Kidney (tissue), 14 donors: ENCODE data around the gene MAPK6. TPM values are rescaled to one million over a fixed set of nuclear protein-coding genes. Genes with fewer than 3 reads are reported as not detected.

Experiments
- DNase-seq, 5 donors: peaks; one replicate each; pipeline ENCODE4 v3.0.0-alpha.2; 2013 to 2020
- FAIRE-seq: peaks from 2 replicates; lab custom pipeline; 2012; peaks lifted over from hg19 to GRCh38; lab: Jason Lieb, UNC
- H3K27ac ChIP-seq, 2 donors: one replicate each; pipeline ENCODE4 v1.7.0; 2013; ENCODE audit warnings: low read depth in 2 of 2, low read length in 2 of 2, inconsistent platforms in 1 of 2
- H3K27me3 ChIP-seq: one replicate; pipeline ENCODE4 v1.7.1; 2013; ENCODE audit warnings: low read length, inconsistent platforms; ENCODE audit not compliant: control insufficient read depth, insufficient read depth
- H3K36me3 ChIP-seq, 3 donors: one replicate each; pipeline versions ENCODE4 v1.7.0 to v1.7.1; 2013; ENCODE audit warnings: low read length in 3 of 3, control low read depth in 1 of 3, inconsistent platforms in 1 of 3; ENCODE audit not compliant: insufficient read depth in 3 of 3, control insufficient read depth in 2 of 3
- H3K4me1 ChIP-seq, 3 donors: one replicate each; pipeline versions ENCODE4 v1.7.0 to v1.7.1; 2013; ENCODE audit warnings: low read length in 3 of 3, inconsistent platforms in 1 of 3, low read depth in 1 of 3; ENCODE audit not compliant: control insufficient read depth in 2 of 3, insufficient read depth in 2 of 3
- H3K4me3 ChIP-seq, 3 donors: one replicate each; pipeline versions ENCODE4 v1.7.0 to v1.8.1; 2013; ENCODE audit warnings: low read length in 3 of 3, control low read depth in 1 of 3, inconsistent platforms in 1 of 3
- H3K9ac ChIP-seq, 3 donors: one replicate each; pipeline versions ENCODE4 v1.7.0 to v1.7.1; 2013; ENCODE audit warnings: low read length in 3 of 3, control low read depth in 1 of 3, inconsistent platforms in 1 of 3
- H3K9me3 ChIP-seq, 3 donors: one replicate each; pipeline versions ENCODE4 v1.7.0 to v1.7.1; 2013; ENCODE audit warnings: low read length in 3 of 3, control low read depth in 1 of 3, inconsistent platforms in 1 of 3; ENCODE audit not compliant: control insufficient read depth in 2 of 3, insufficient read depth in 1 of 3
- intact Hi-C: fragments of 100-400 bp; cut with DNase I; formaldehyde crosslinking; loops from one replicate; pipeline ENCODE4 v1.11.1; 2022
- polyA plus RNA-seq: library from polyadenylated mRNA; stranded (reverse); fragments of 350-450 nt; fragmentation: Illumina TruSeq; extraction: RNeasy Lipid Tissue Mini Kit (QIAGEN cat#74804); gene quantifications from one replicate; pipeline ENCODE4 v1.2.3, GENCODE V29; 2014; ENCODE audit warnings: low read depth, low replicate concordance; ENCODE audit not compliant: insufficient read depth
- total RNA-seq: library from RNA; stranded (reverse); fragmentation: NEBNext Ultra II Directional; extraction: Animal tissue kit (Norgen Biotek cat#: 25700); gene quantifications from one replicate; pipeline ENCODE4 v1.2.1, GENCODE V29; 2021
- TF ChIP-seq, protein P1 (sequence below): IDR thresholded peaks from 3 replicates; pipeline ENCODE4 v1.5.1; 2012; ENCODE audit warnings: mild to moderate bottlenecking, moderate library complexity, borderline replicate concordance; ENCODE audit not compliant: insufficient read depth; ENCODE audit errors: extremely low read depth
- donor health status: control.
- donor health status: control.
- donor health status: control.
- donor health status: control.
- donor health status: control.
- donor health status: DM: yes; HTN: yes; CAD: no.
- donor health status: Normal renal cell carcinoma (clear cell type).

The MAPK6 gene
- total and polyA plus RNA-seq, 2 donors from 2014 or later = 6.5 to 22.9 TPM

DNA sequence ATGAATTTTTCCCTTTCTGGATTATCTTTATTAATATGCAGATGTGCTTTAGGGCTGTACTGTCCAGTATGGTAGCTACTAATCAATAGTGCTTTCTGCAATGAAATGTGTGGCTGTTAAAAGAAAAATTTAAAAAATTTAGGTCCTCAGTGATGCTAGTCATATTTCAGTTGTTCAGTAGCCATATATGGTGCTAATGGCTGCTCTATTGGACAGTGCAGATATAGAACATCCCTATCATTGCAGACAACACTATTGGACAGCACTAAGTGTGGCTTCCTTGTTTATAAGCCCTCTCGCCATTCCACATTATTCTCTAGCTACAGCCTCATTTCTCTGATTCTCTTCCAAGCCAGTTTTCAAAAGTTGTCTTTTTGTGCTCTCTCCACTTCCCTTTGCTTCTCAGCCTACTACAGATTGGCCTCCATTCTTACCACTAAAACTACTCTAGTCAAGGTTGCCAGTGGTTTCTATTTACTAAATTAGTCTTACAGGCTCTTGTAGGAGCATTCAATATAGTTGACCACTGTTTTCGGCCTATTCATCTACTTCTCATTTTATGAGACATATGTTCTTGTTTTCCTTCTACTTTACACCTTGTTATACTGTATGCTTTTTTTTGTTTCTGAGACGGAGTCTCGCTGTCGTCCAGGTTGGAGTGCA is 9.5 kb downstream of the MAPK6 start:
- Histone ChIP-seq H3K36me3 (no peaks in the 10 kb centered on the region), H3K9me3 (peaks cover 0 to 1% (median 0%) of the 10 kb centered on the region in 3 donors), H3K27me3 (no peaks in the 10 kb centered on the region), H3K27ac (no peak overlapping the region), H3K4me1 (peaks cover 0 to 3% (median 0%) of the 10 kb centered on the region in 3 donors), H3K9ac (no peak overlapping the region), H3K4me3 (no peak overlapping the region)
- FAIRE-seq (no peak), DNase-seq (no peak)
- intact Hi-C loops = no loop called here
- TF ChIP-seq, protein P1, sequence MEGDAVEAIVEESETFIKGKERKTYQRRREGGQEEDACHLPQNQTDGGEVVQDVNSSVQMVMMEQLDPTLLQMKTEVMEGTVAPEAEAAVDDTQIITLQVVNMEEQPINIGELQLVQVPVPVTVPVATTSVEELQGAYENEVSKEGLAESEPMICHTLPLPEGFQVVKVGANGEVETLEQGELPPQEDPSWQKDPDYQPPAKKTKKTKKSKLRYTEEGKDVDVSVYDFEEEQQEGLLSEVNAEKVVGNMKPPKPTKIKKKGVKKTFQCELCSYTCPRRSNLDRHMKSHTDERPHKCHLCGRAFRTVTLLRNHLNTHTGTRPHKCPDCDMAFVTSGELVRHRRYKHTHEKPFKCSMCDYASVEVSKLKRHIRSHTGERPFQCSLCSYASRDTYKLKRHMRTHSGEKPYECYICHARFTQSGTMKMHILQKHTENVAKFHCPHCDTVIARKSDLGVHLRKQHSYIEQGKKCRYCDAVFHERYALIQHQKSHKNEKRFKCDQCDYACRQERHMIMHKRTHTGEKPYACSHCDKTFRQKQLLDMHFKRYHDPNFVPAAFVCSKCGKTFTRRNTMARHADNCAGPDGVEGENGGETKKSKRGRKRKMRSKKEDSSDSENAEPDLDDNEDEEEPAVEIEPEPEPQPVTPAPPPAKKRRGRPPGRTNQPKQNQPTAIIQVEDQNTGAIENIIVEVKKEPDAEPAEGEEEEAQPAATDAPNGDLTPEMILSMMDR = no peak

DNA sequence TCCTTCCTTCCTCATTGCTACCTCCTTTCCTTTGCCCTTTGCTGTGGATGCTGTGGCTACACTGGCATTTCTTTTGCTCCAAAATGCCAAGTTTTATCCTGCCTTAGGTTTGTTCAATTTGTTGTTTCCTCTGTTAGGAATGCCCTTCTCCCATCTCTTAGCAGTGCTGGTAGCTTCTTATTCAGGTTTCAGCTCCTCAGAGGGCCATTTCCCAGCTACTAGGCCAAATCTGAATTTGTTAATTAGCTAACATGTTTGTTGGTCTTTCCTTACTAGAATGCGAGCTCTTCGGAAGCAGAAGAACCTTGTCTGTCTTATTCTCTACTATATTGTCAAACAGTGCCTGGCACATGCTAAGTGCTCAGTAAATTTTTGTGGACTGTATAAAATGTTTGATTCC is 11.0 kb downstream of the MAPK6 start:
- Histone ChIP-seq H3K9me3 (peaks cover 0 to 1% (median 0%) of the 10 kb centered on the region in 3 donors), H3K27me3 (no peaks in the 10 kb centered on the region), H3K27ac (no peak overlapping the region), H3K9ac (no peak overlapping the region), H3K36me3 (no peaks in the 10 kb centered on the region), H3K4me3 (no peak overlapping the region), H3K4me1 (peaks cover 0 to 3% (median 0%) of the 10 kb centered on the region in 3 donors)
- intact Hi-C loops = no loop called here
- FAIRE-seq (no peak), DNase-seq (no peak)
- TF ChIP-seq, protein P1 = no peak

DNA sequence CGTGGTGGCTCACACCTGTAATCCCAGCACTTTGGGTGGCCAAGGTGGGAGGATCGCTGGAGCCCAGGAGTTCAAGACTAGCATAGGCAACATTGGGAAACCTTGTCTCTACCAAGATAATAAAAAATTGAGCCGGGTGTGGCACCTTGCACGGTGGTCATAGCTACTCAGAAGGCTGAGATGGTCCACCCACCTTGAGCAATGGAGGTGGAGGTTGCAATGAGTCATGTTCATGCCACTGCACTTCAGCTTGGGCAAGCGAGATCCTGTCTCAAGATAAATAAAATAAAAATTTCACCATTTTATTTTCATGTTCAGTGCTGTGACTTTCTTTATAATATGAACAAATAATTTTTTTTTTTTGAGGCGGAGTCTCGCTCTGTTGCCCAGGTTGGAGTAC is 12.5 kb downstream of the MAPK6 start:
- no peak overlapping the region for H3K9ac ChIP-seq
- intact Hi-C loops = no loop called here
- no peaks in the 10 kb centered on the region for H3K27me3 ChIP-seq
- H3K4me1 ChIP-seq = peaks cover 0 to 3% (median 0%) of the 10 kb centered on the region in 3 donors
- H3K9me3 ChIP-seq = peaks cover 0 to 1% (median 0%) of the 10 kb centered on the region in 3 donors
- no peak overlapping the region for H3K4me3 ChIP-seq
- DNase-seq (no peak), FAIRE-seq (no peak)
- no peaks in the 10 kb centered on the region for H3K36me3 ChIP-seq
- TF ChIP-seq, protein P1 = no peak
- H3K27ac ChIP-seq = no peak overlapping the region
